Upper lobe of right lung (tissue), 1 donor: ENCODE data around the gene NEGR1. TPM values are rescaled to one million over a fixed set of nuclear protein-coding genes. Genes with fewer than 3 reads are reported as not detected.

ENCODE experiments used
- ATAC-seq: fragments of 200-7000 bp; cut with Tn5 transposase; one replicate; pipeline ENCODE4 v1.9.1; 2020; ENCODE audit warnings: mild to moderate bottlenecking, moderate library complexity
- DNase-seq: peaks from one replicate; pipeline ENCODE4 v3.0.0-alpha.2; 2020
- H3K27ac ChIP-seq: fragments of 200-600 bp; one replicate; pipeline ENCODE4 v1.8.0; 2022
- H3K27me3 ChIP-seq: fragments of 200-600 bp; one replicate; pipeline ENCODE4 v1.8.0; 2022; ENCODE audit warnings: mild to moderate bottlenecking
- H3K36me3 ChIP-seq: fragments of 200-600 bp; one replicate; pipeline ENCODE4 v1.8.0; 2022
- H3K4me1 ChIP-seq: fragments of 200-600 bp; one replicate; pipeline ENCODE4 v1.8.0; 2022
- H3K4me3 ChIP-seq: fragments of 200-600 bp; one replicate; pipeline ENCODE4 v1.8.0; 2022; ENCODE audit warnings: mild to moderate bottlenecking
- H3K9me3 ChIP-seq: fragments of 200-600 bp; one replicate; pipeline ENCODE4 v1.8.0; 2022
- CTCF ChIP-seq: fragments of 200-600 bp; IDR thresholded peaks from one replicate; pipeline ENCODE4 v1.8.0; 2022; ENCODE audit warnings: antibody characterized with exemption
- intact Hi-C: fragments of 100-400 bp; cut with DNase I; formaldehyde crosslinking; loops from one replicate; pipeline ENCODE4 v1.11.0; 2022
- total RNA-seq: library from RNA; stranded (reverse); fragmentation: NEBNext Ultra II Directional; extraction: Animal tissue kit (Norgen Biotek cat#: 25700); gene quantifications from one replicate; pipeline ENCODE4 v1.2.1, GENCODE V29; 2021
- donor health status: DM: no; HTN: yes; CAD: no; lungs with severe emphysema.

NEGR1 gene
- total RNA-seq, 1 donor from 2014 or later, result 21.4 TPM

DNA sequence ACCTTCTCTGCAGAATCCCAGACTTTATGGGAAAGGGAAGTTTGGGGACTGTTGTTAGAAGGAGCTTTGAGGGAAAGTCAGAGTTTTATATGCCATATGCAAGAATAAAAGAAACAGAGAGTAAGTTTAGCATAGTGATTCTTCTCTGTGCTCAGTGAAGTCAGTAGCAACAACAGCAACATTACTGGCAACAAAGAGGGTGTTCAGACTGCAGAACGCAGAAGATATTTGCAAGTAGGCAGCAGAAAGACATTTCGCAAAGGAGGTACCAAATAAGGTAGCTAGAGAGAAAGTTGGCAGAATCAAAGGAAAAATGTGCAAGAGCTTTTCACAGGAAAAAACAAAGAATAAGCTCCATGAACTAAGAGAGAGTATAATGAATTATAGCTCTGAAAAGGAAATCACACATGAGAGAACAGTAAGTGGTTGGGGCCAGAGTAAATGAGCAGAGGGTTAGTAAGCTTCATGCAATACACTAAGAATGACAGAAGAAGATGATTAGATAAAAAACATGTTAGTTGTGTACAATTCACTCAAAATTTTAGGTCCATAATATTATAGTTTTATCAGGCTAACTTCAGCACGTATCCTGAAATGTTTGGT, 98.1 kb downstream of the NEGR1 start:
- Histone ChIP-seq H3K4me3 (no peak overlapping the region), H3K9me3 (no peaks in the 10 kb centered on the region), H3K4me1 (no peaks in the 10 kb centered on the region), H3K27ac (no peak overlapping the region), H3K27me3 (no peaks in the 10 kb centered on the region), H3K36me3 (no peaks in the 10 kb centered on the region)
- DNase-seq (no peak), ATAC-seq (no peak)
- TF ChIP-seq CTCF, result no peak
- intact Hi-C loops, result no loop called here

- DNase-seq, result no peak
- Histone ChIP-seq H3K27ac (no peak overlapping the region), H3K4me3 (no peak overlapping the region)
These were observed 99.5 kb downstream of the NEGR1 start for GRCh38 chr1:72182859-72183258.

GRCh38 chr1:72178266-72178665, 104.1 kb downstream of the NEGR1 start:
- no peak for ATAC-seq

More at GRCh38 chr1:72182859-72183258, 99.5 kb downstream of the NEGR1 start:
- Histone ChIP-seq H3K36me3 (no peaks in the 10 kb centered on the region), H3K4me1 (no peaks in the 10 kb centered on the region), H3K27me3 (no peaks in the 10 kb centered on the region), H3K9me3 (no peaks in the 10 kb centered on the region)
- intact Hi-C loops, result no loop called here
- TF ChIP-seq CTCF, result no peak
- ATAC-seq, result no peak

GRCh38 chr1:72177711-72178110, 104.6 kb downstream of the NEGR1 start:
- DNase-seq (no peak), ATAC-seq (no peak)
- no peak overlapping the region for H3K27ac ChIP-seq
- no peaks in the 10 kb centered on the region for H3K9me3 ChIP-seq
- no peak overlapping the region for H3K4me3 ChIP-seq
- TF ChIP-seq CTCF, result no peak
- H3K4me1 ChIP-seq, result no peaks in the 10 kb centered on the region
- H3K36me3 ChIP-seq, result no peaks in the 10 kb centered on the region
- intact Hi-C loops, result no loop called here
- H3K27me3 ChIP-seq, result no peaks in the 10 kb centered on the region

More at GRCh38 chr1:72178266-72178665, 104.1 kb downstream of the NEGR1 start:
- H3K9me3 ChIP-seq, result no peaks in the 10 kb centered on the region
- no peak for TF ChIP-seq CTCF
- intact Hi-C loops, result no loop called here
- H3K27me3 ChIP-seq, result no peaks in the 10 kb centered on the region
- no peaks in the 10 kb centered on the region for H3K4me1 ChIP-seq
- no peaks in the 10 kb centered on the region for H3K36me3 ChIP-seq
- DNase-seq, result no peak
- no peak overlapping the region for H3K4me3 ChIP-seq
- H3K27ac ChIP-seq, result no peak overlapping the region

- no peaks in the 10 kb centered on the region for H3K4me1 ChIP-seq
- DNase-seq, result no peak
- ATAC-seq, result no peak
- intact Hi-C loops, result no loop called here
- no peaks in the 10 kb centered on the region for H3K27me3 ChIP-seq
- no peak overlapping the region for H3K27ac ChIP-seq
- no peak overlapping the region for H3K4me3 ChIP-seq
- TF ChIP-seq CTCF, result no peak
- no peaks in the 10 kb centered on the region for H3K36me3 ChIP-seq
- H3K9me3 ChIP-seq, result no peaks in the 10 kb centered on the region
These were observed 112.1 kb downstream of the NEGR1 start for GRCh38 chr1:72170246-72170645.

DNA sequence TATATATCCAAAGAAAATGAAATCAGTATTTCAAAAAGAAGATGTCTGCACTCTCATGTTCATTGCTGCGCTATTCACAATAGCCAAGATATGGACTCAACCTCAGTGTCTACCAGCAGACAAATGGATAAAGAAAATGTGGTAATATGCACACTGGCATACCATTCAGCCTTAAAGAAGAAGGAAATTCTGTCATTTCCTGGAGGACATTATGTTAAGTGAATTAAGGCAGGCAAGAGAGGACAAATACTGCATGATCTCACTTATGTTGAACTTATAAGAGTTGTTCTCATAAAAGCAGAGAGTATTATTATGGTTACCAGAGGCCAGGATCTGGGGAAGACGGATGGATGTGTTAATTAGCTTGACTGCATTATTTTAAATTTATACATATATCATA, 115.9 kb downstream of the NEGR1 start:
- intact Hi-C loops, result no loop called here
- H3K27me3 ChIP-seq, result no peaks in the 10 kb centered on the region
- no peaks in the 10 kb centered on the region for H3K4me1 ChIP-seq
- no peak overlapping the region for H3K4me3 ChIP-seq
- no peak overlapping the region for H3K27ac ChIP-seq
- no peaks in the 10 kb centered on the region for H3K36me3 ChIP-seq
- H3K9me3 ChIP-seq, result no peaks in the 10 kb centered on the region
- ATAC-seq (no peak), DNase-seq (no peak)
- TF ChIP-seq CTCF, result no peak
